GM23248 (cell line): ENCODE measurements around the gene ANKH. TPM values are rescaled to one million over a fixed set of nuclear protein-coding genes. Genes with fewer than 3 reads are reported as not detected.
"Not testable (repeated sequence)": the region's sequence is repeated elsewhere in the genome, so short reads cannot be mapped to it uniquely, and the experiment has no call there.

Source experiments
- DNase-seq: peaks from one replicate; pipeline ENCODE4 v3.0.0-alpha.2; 2015
- H2AFZ ChIP-seq: fragments of 200-600 bp; sonication (generic); 2 replicates; pipeline ENCODE4 v1.6.1; 2016; ENCODE audit warnings: antibody characterized with exemption
- H3F3A ChIP-seq: fragments of 200-600 bp; sonication (generic); 2 replicates; pipeline ENCODE4 v1.6.1; 2016; ENCODE audit warnings: mild to moderate bottlenecking, antibody characterized with exemption, mixed run types; ENCODE audit not compliant: insufficient read depth
- H3K27ac ChIP-seq: fragments of 200-600 bp; sonication (generic); 2 replicates; pipeline ENCODE4 v1.5.1; 2016; ENCODE audit warnings: mild to moderate bottlenecking
- H3K27me3 ChIP-seq: fragments of 200-600 bp; sonication (generic); replicated peaks from 2 replicates; pipeline ENCODE4 v1.6.1; 2016; ENCODE audit warnings: mild to moderate bottlenecking; ENCODE audit not compliant: insufficient read depth
- H3K36me3 ChIP-seq: fragments of 200-600 bp; sonication (generic); 2 replicates; pipeline ENCODE4 v1.6.1; 2016; ENCODE audit warnings: low read depth, mild to moderate bottlenecking
- H3K4me1 ChIP-seq: fragments of 200-600 bp; sonication (generic); 2 replicates; pipeline ENCODE4 v1.6.1; 2016; ENCODE audit warnings: mild to moderate bottlenecking; ENCODE audit not compliant: insufficient read depth
- H3K4me2 ChIP-seq: fragments of 200-600 bp; sonication (generic); one replicate; pipeline ENCODE4 v1.6.1; 2016; ENCODE audit warnings: mild to moderate bottlenecking; ENCODE audit not compliant: unreplicated experiment
- H3K4me3 ChIP-seq: fragments of 200-600 bp; sonication (generic); 2 replicates; pipeline ENCODE4 v1.5.1; 2016; ENCODE audit warnings: mild to moderate bottlenecking
- H3K79me2 ChIP-seq: fragments of 200-600 bp; sonication (generic); 2 replicates; pipeline ENCODE4 v1.6.1; 2016; ENCODE audit warnings: mild to moderate bottlenecking; ENCODE audit not compliant: insufficient read depth
- H3K9ac ChIP-seq: fragments of 200-600 bp; sonication (generic); 2 replicates; pipeline ENCODE4 v1.6.1; 2016; ENCODE audit warnings: mild to moderate bottlenecking
- H3K9me2 ChIP-seq: fragments of 200-600 bp; sonication (generic); 2 replicates; pipeline ENCODE4 v1.6.1; 2016; ENCODE audit warnings: mixed run types, mild to moderate bottlenecking, moderate library complexity; ENCODE audit not compliant: insufficient read depth
- H3K9me3 ChIP-seq: fragments of 200-600 bp; sonication (generic); one replicate; pipeline ENCODE4 v1.6.1; 2017; ENCODE audit warnings: low read depth
- H4K20me1 ChIP-seq: fragments of 200-600 bp; sonication (generic); 2 replicates; pipeline ENCODE4 v1.6.0; 2016; ENCODE audit not compliant: insufficient read depth
- EZH2 ChIP-seq: fragments of 200-600 bp; sonication (generic); IDR thresholded peaks from 2 replicates; pipeline ENCODE4 v1.6.1; 2018; ENCODE audit warnings: antibody characterized with exemption, mild to moderate bottlenecking; ENCODE audit not compliant: insufficient read depth, poor library complexity, severe bottlenecking
- EZH2phosphoT487 ChIP-seq: fragments of 200-600 bp; sonication (generic); IDR thresholded peaks from 2 replicates; pipeline ENCODE4 v1.6.1; 2018; ENCODE audit warnings: antibody characterized with exemption, moderate library complexity, mild to moderate bottlenecking, low read depth; ENCODE audit not compliant: insufficient read depth
- WGBS, 2 experiments: methylation state at CpG; one replicate each; pipeline ENCODE4 v1.1.6; 2015 to 2017; ENCODE audit warnings: low lambda C conversion rate in 2 of 2, low coverage in 1 of 2; ENCODE audit errors: missing lambda C conversion rate in 2 of 2; 5-methylcytosine and 5-hydroxymethylcytosine counted together
- in situ Hi-C: fragments of 300-500 bp; cut with MboI; formaldehyde crosslinking; loops from 2 replicates; pipeline ENCODE4 v1.15.0; 2020
- polyA plus RNA-seq: library from polyadenylated mRNA; unstranded; fragments of >200 nt; fragmentation: Nextera tagmentation; extraction: Ambion mirVana; gene quantifications from 2 replicates; pipeline ENCODE4 v1.2.1, GENCODE V29; 2016
- total RNA-seq: library from RNA; depleted of rRNA; stranded (reverse); fragments of >200 nt; shearing (Covaris generic); gene quantifications from 2 replicates; pipeline ENCODE4 v1.2.3, GENCODE V29; 2014

ANKH gene
- total and polyA plus RNA-seq, 2 experiments from 2014 or later, result 45.9 to 47.6 TPM

GRCh38 chr5:14849516-14850294 is 21.9 kb downstream of the ANKH start:
- Histone ChIP-seq H3K4me2 (no peak overlapping the region), H3F3A (no peaks in the 10 kb centered on the region), H3K27ac (no peak overlapping the region), H3K9ac (no peak overlapping the region), H3K4me3 (no peak overlapping the region), H4K20me1 (peaks cover 6% of the 10 kb centered on the region; the same call in 1 of the 2 replicates), H3K9me2 (no peaks in the 10 kb centered on the region), H3K9me3 (no peaks in the 10 kb centered on the region), H3K36me3 (no peaks in the 10 kb centered on the region), H3K4me1 (no peaks in the 10 kb centered on the region), H3K79me2 (peaks cover 49% of the 10 kb centered on the region), H2AFZ (no peak overlapping the region), H3K27me3 (no peaks in the 10 kb centered on the region)
- in situ Hi-C loops, result no loop called here
- DNase-seq, result no peak
- TF ChIP-seq EZH2 (no peak), EZH2phosphoT487 (no peak)
- WGBS, 2 experiments, result 90 to 91% methylated on average over 14 of the region's 14 CpGs

GRCh38 chr5:14848942-14849341 is 22.6 kb downstream of the ANKH start:
- H3K36me3 ChIP-seq, in situ Hi-C loops: not testable (repeated sequence)

GRCh38 chr5:14848385-14848784 is 23.2 kb downstream of the ANKH start:
- H4K20me1 ChIP-seq, result peaks cover 6% of the 10 kb centered on the region; the same call in 1 of the 2 replicates
- no peak overlapping the region for H3K4me2 ChIP-seq
- no peaks in the 10 kb centered on the region for H3K9me3 ChIP-seq
- in situ Hi-C loops, result no loop called here
- peaks cover 44% of the 10 kb centered on the region for H3K79me2 ChIP-seq
- no peaks in the 10 kb centered on the region for H3K9me2 ChIP-seq
- 95% methylated on average over 21 of the region's 21 CpGs for WGBS, 2 experiments
- no peaks in the 10 kb centered on the region for H3K4me1 ChIP-seq
- H3K27me3 ChIP-seq, result no peaks in the 10 kb centered on the region
- H3K36me3 ChIP-seq, result no peaks in the 10 kb centered on the region
- no peak overlapping the region for H3K27ac ChIP-seq
- no peaks in the 10 kb centered on the region for H3F3A ChIP-seq
- TF ChIP-seq EZH2phosphoT487, result no peak
- H3K9ac ChIP-seq, result no peak overlapping the region
- DNase-seq, result no peak
- no peak overlapping the region for H2AFZ ChIP-seq
- no peak overlapping the region for H3K4me3 ChIP-seq

More at GRCh38 chr5:14848942-14849341, 22.6 kb downstream of the ANKH start:
- not testable (repeated sequence) for H3F3A ChIP-seq, H3K4me3 ChIP-seq, H3K9me2 ChIP-seq, H4K20me1 ChIP-seq, H3K27me3 ChIP-seq, H3K4me1 ChIP-seq, H3K9ac ChIP-seq, H3K9me3 ChIP-seq, H3K4me2 ChIP-seq, DNase-seq, H3K27ac ChIP-seq, H2AFZ ChIP-seq
- 68 to 69% methylated on average over 3 of the region's 3 CpGs for WGBS, 2 experiments
- peaks cover 49% of the 10 kb centered on the region for H3K79me2 ChIP-seq

GRCh38 chr5:14847471-14847870 is 24.1 kb downstream of the ANKH start:
- in situ Hi-C loops, result no loop called here
- Histone ChIP-seq H3K36me3 (no peaks in the 10 kb centered on the region), H3K9me2 (no peaks in the 10 kb centered on the region), H3K9me3 (no peaks in the 10 kb centered on the region), H3F3A (no peaks in the 10 kb centered on the region), H2AFZ (no peak overlapping the region), H3K27ac (no peak overlapping the region), H3K4me2 (no peak overlapping the region), H4K20me1 (peaks cover 6% of the 10 kb centered on the region; the same call in 1 of the 2 replicates), H3K79me2 (peaks cover 35% of the 10 kb centered on the region), H3K9ac (no peak overlapping the region), H3K4me3 (no peak overlapping the region), H3K27me3 (no peaks in the 10 kb centered on the region), H3K4me1 (no peaks in the 10 kb centered on the region)
- TF ChIP-seq EZH2 (no peak), EZH2phosphoT487 (no peak)
- WGBS, 2 experiments, result 87% methylated on average over 5 of the region's 5 CpGs
- no peak for DNase-seq

- H3K4me1 ChIP-seq, result no peaks in the 10 kb centered on the region
- H4K20me1 ChIP-seq, result no peaks in the 10 kb centered on the region
- H3K27ac ChIP-seq, result no peak overlapping the region
- 97 to 100% methylated on average over 4 of the region's 4 CpGs for WGBS, 2 experiments
- no peak overlapping the region for H3K9ac ChIP-seq
- no peak for DNase-seq
- H3K4me3 ChIP-seq, result no peak overlapping the region
- H3F3A ChIP-seq, result peaks cover 7% of the 10 kb centered on the region; the same call in 1 of the 2 replicates
- TF ChIP-seq EZH2phosphoT487 (no peak), EZH2 (no peak)
- no peaks in the 10 kb centered on the region for H3K9me3 ChIP-seq
- H3K36me3 ChIP-seq, result peaks cover 7% of the 10 kb centered on the region; the same call in 1 of the 2 replicates
- in situ Hi-C loops, result no loop called here
- no peak overlapping the region for H2AFZ ChIP-seq
- no peaks in the 10 kb centered on the region for H3K9me2 ChIP-seq
- H3K79me2 ChIP-seq, result peaks cover 39% of the 10 kb centered on the region
- H3K27me3 ChIP-seq, result no peaks in the 10 kb centered on the region
- no peak overlapping the region for H3K4me2 ChIP-seq
These were observed 29.5 kb downstream of the ANKH start for GRCh38 chr5:14842117-14842516.
